Activated B cell treated with CpG ODN at 0.5 μM for 24 hours (primary cell): ENCODE data around the gene GDPD4. TPM values are rescaled to one million over a fixed set of nuclear protein-coding genes. Genes with fewer than 3 reads are reported as not detected.

Experiments
- ATAC-seq: fragments of 200-7000 bp; cut with Tn5 transposase; one replicate; pipeline ENCODE4 v1.10.0; 2021; ENCODE audit warnings: low read depth, mild to moderate bottlenecking, moderate library complexity
- CTCF ChIA-PET: fragments of 350-600 bp; sonication (Branson Sonifier 250); formaldehyde crosslinking; loops from one replicate; lab custom pipeline; 2021; ENCODE audit warnings: antibody characterized with exemption; lab: Charles Lee
- POLR2A ChIA-PET: fragments of 350-600 bp; sonication (Branson Sonifier 250); formaldehyde crosslinking; loops from one replicate; lab custom pipeline; 2021; ENCODE audit warnings: antibody characterized with exemption; lab: Charles Lee
- DNase-seq: peaks from one replicate; pipeline ENCODE4 v3.0.0; 2022
- H3K27ac Mint-ChIP-seq: one replicate; pipeline ENCODE4 v1.8.0; 2020; ENCODE audit warnings: mixed read lengths
- H3K27me3 Mint-ChIP-seq: one replicate; pipeline ENCODE4 v1.8.0; 2021; ENCODE audit warnings: mixed read lengths
- H3K36me3 Mint-ChIP-seq: one replicate; pipeline ENCODE4 v1.8.0; 2021; ENCODE audit warnings: low read depth, mixed read lengths
- H3K4me1 Mint-ChIP-seq: one replicate; pipeline ENCODE4 v1.8.0; 2021; ENCODE audit warnings: mixed read lengths
- H3K4me3 Mint-ChIP-seq: one replicate; pipeline ENCODE4 v1.8.0; 2020; ENCODE audit warnings: mild to moderate bottlenecking, mixed read lengths
- H3K9me3 Mint-ChIP-seq: one replicate; pipeline ENCODE4 v1.8.0; 2020; ENCODE audit warnings: mixed read lengths
- CTCF ChIP-seq: fragments of 200-600 bp; IDR thresholded peaks from one replicate; pipeline ENCODE4 v1.8.0; 2022; ENCODE audit warnings: antibody characterized with exemption, mild to moderate bottlenecking
- intact Hi-C: fragments of 100-400 bp; cut with micrococcal nuclease; formaldehyde crosslinking; loops from one replicate; pipeline ENCODE4 v1.15.1; 2024
- total RNA-seq: library from RNA; stranded (reverse); gene quantifications from 2 replicates; pipeline ENCODE4 v1.2.3, GENCODE V29; 2022

Gene GDPD4
- total RNA-seq, 1 donor from 2014 or later, result not detected

DNA sequence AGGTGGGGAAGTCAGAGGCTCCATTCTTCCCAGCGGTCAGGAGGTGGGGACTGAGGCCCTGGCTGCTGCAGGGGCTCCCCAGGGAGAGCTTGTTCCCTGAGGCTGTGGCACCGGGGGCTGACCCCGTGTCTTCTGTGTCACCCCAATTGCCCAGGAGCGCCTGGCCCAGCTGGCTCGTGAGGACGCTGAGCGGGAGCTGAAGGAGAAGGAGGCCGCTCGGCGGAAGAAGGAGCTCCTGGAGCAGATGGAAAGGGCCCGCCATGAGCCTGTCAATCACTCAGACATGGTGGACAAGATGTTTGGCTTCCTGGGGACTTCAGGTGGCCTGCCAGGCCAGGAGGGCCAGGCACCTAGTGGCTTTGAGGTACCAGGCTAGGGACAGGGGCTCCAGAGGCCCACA is 120.3 kb downstream of the GDPD4 start:
- CTCF ChIA-PET, result no interaction called here
- no peaks in the 10 kb centered on the region for H3K9me3 Mint-ChIP-seq
- ATAC-seq, result no peak

GRCh38 chr11:77180346-77180745 is 121.1 kb downstream of the GDPD4 start:
- no peak for ATAC-seq
- no peak for DNase-seq
- Mint-ChIP-seq H3K36me3 (no peaks in the 10 kb centered on the region), H3K27me3 (no peaks in the 10 kb centered on the region), H3K4me3 (no peak overlapping the region), H3K27ac (no peak overlapping the region), H3K4me1 (peaks cover 13% of the 10 kb centered on the region), H3K9me3 (no peaks in the 10 kb centered on the region)
- ChIA-PET CTCF (no interaction called here), POLR2A (no interaction called here)
- TF ChIP-seq CTCF, result no peak
- intact Hi-C loops, result no loop called here

More for the DNA sequence above, 120.3 kb downstream of the GDPD4 start:
- no peak overlapping the region for H3K4me3 Mint-ChIP-seq
- TF ChIP-seq CTCF, result no peak
- POLR2A ChIA-PET, result no interaction called here
- H3K36me3 Mint-ChIP-seq, result no peaks in the 10 kb centered on the region
- intact Hi-C loops, result no loop called here
- H3K4me1 Mint-ChIP-seq, result peaks cover 5% of the 10 kb centered on the region
- no peak overlapping the region for H3K27ac Mint-ChIP-seq
- H3K27me3 Mint-ChIP-seq, result no peaks in the 10 kb centered on the region
- no peak for DNase-seq

GRCh38 chr11:77179681-77180080 is 121.8 kb downstream of the GDPD4 start:
- ATAC-seq, result no peak
- intact Hi-C loops, result no loop called here
- Mint-ChIP-seq H3K4me1 (peaks cover 15% of the 10 kb centered on the region), H3K36me3 (no peaks in the 10 kb centered on the region), H3K27me3 (no peaks in the 10 kb centered on the region), H3K4me3 (no peak overlapping the region), H3K9me3 (no peaks in the 10 kb centered on the region), H3K27ac (no peak overlapping the region)
- CTCF ChIA-PET, result no interaction called here
- no peak for TF ChIP-seq CTCF
- DNase-seq, result no peak
- POLR2A ChIA-PET, result no interaction called here

- DNase-seq, result no peak
- Mint-ChIP-seq H3K4me1 (peaks cover 15% of the 10 kb centered on the region), H3K36me3 (no peaks in the 10 kb centered on the region), H3K27me3 (no peaks in the 10 kb centered on the region), H3K4me3 (no peak overlapping the region), H3K27ac (no peak overlapping the region), H3K9me3 (no peaks in the 10 kb centered on the region)
- POLR2A ChIA-PET, result no interaction called here
- CTCF ChIA-PET, result no interaction called here
- no peak for ATAC-seq
- no peak for TF ChIP-seq CTCF
- intact Hi-C loops, result no loop called here
Observed at GRCh38 chr11:77179048-77179447, 122.4 kb downstream of the GDPD4 start.

- H3K27ac Mint-ChIP-seq, result no peak overlapping the region
- CTCF ChIA-PET, result no interaction called here
- H3K9me3 Mint-ChIP-seq, result no peaks in the 10 kb centered on the region
- intact Hi-C loops, result no loop called here
- H3K36me3 Mint-ChIP-seq, result no peaks in the 10 kb centered on the region
- H3K4me1 Mint-ChIP-seq, result peaks cover 15% of the 10 kb centered on the region
- DNase-seq (no peak), ATAC-seq (no peak)
- no peak for TF ChIP-seq CTCF
- no peaks in the 10 kb centered on the region for H3K27me3 Mint-ChIP-seq
- no peak overlapping the region for H3K4me3 Mint-ChIP-seq
- POLR2A ChIA-PET, result no interaction called here
Observed at GRCh38 chr11:77178150-77178549, 123.3 kb downstream of the GDPD4 start.
